Measurements from ENCODE around the gene NUP62. TPM values are rescaled to one million over a fixed set of nuclear protein-coding genes. Genes with fewer than 3 reads are reported as not detected.

Gene NUP62
- total RNA-seq, 3 donors from 2014 or later (not counting 1 experiment from before 2014, with no cell fraction given): 34.2 to 57.4 (median 40.9) TPM

DNA sequence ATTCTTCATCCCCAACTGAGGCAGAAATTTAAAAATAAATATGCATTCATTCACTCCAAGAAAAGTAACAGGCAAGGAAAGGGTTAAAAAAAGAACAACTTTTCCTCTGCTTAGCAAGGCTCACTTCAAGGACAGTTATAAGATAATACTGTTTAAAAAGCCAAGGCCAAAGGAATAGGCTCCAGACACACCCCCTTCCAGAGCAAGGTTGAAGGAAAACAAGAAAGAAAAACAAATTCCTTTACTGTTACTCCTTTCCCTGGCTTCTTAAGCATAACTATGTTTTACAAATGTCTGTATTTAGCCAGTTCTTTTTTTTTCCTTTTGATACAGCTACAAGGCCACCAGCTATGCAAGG lies 23.2 kb upstream of the NUP62 start:
- no peak overlapping the region for H3K27ac ChIP-seq (ENCODE audit: low read length)
- no peak for DNase-seq
- no peaks in the 10 kb centered on the region for H3K27me3 ChIP-seq (ENCODE audit: control insufficient read depth, insufficient read depth, low read length)
- no peaks in the 10 kb centered on the region for H3K36me3 ChIP-seq (ENCODE audit: control insufficient read depth, insufficient read depth, low read length)
- no peaks in the 10 kb centered on the region for H3K36me3 Mint-ChIP-seq
- H3K27ac Mint-ChIP-seq: no peak overlapping the region
- no peaks in the 10 kb centered on the region for H3K9me3 ChIP-seq (ENCODE audit: control insufficient read depth, insufficient read depth, low read length)
- intact Hi-C loops (cut with micrococcal nuclease): no loop called here
- peaks cover 9 to 12% of the 10 kb centered on the region in 2 donors for H3K4me1 Mint-ChIP-seq
- H3K27me3 Mint-ChIP-seq (ENCODE audit: low read depth in 2 of 2): peaks cover 29 to 32% of the 10 kb centered on the region in 2 donors
- H3K4me3 ChIP-seq (ENCODE audit: low read length): no peak overlapping the region
- no peaks in the 10 kb centered on the region for H3K9me3 Mint-ChIP-seq
- no peak for ATAC-seq
- no peak overlapping the region for H3K4me3 Mint-ChIP-seq
- TF ChIP-seq, protein P1, sequence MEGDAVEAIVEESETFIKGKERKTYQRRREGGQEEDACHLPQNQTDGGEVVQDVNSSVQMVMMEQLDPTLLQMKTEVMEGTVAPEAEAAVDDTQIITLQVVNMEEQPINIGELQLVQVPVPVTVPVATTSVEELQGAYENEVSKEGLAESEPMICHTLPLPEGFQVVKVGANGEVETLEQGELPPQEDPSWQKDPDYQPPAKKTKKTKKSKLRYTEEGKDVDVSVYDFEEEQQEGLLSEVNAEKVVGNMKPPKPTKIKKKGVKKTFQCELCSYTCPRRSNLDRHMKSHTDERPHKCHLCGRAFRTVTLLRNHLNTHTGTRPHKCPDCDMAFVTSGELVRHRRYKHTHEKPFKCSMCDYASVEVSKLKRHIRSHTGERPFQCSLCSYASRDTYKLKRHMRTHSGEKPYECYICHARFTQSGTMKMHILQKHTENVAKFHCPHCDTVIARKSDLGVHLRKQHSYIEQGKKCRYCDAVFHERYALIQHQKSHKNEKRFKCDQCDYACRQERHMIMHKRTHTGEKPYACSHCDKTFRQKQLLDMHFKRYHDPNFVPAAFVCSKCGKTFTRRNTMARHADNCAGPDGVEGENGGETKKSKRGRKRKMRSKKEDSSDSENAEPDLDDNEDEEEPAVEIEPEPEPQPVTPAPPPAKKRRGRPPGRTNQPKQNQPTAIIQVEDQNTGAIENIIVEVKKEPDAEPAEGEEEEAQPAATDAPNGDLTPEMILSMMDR (IDR thresholded peaks at IDR 0.05): no peak
- H3K4me1 ChIP-seq (ENCODE audit: control insufficient read depth, insufficient read depth, low read length): no peaks in the 10 kb centered on the region

DNA sequence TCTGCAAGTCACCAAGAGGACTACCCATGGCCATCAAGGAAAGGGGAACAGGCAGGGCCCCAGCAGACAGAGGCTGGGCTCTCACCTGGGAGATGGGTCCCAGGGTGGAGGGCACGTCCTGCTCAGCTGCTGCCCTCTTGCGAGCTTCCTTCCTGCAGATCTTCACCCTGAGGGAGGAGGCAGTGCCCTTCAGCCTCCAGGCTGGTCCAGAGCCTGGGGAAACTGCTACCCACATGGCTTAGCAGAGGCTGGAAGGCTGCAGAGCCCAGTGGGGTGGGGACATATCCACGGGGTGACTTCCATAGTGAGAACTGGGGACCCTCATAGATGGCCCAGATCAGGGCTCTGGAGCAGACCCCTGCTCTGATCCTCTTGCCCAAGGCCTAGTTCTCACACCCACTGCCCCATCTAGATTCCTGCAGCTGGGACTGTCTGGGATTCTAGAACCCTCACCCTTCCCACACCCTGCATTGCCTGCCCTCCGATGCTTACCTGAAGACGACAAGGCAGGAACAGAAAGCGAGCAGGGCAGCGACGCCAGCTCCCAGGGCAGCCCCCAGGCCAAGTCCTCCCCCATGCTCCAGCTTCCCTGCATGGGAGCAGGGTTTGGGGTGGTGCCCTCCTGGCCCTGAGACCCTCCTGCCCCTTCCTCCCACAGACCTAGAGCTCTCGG lies 22.6 kb upstream of the NUP62 start:
- H3K4me3 Mint-ChIP-seq: no peak overlapping the region
- H3K27ac Mint-ChIP-seq: no peak overlapping the region
- no peak for DNase-seq
- no peaks in the 10 kb centered on the region for H3K36me3 ChIP-seq (ENCODE audit: control insufficient read depth, insufficient read depth, low read length)
- H3K4me1 Mint-ChIP-seq: peaks cover 9 to 12% of the 10 kb centered on the region in 2 donors
- WGBS (ENCODE audit: insufficient coverage): 90% methylated on average over 9 of the region's 9 CpGs
- H3K27ac ChIP-seq (ENCODE audit: low read length): no peak overlapping the region
- H3K9me3 Mint-ChIP-seq: no peaks in the 10 kb centered on the region
- intact Hi-C loops (cut with micrococcal nuclease): no loop called here
- no peak for ATAC-seq
- no peaks in the 10 kb centered on the region for H3K9me3 ChIP-seq (ENCODE audit: control insufficient read depth, insufficient read depth, low read length)
- H3K36me3 Mint-ChIP-seq: no peaks in the 10 kb centered on the region
- H3K4me3 ChIP-seq (ENCODE audit: low read length): no peak overlapping the region
- H3K4me1 ChIP-seq (ENCODE audit: control insufficient read depth, insufficient read depth, low read length): no peaks in the 10 kb centered on the region
- peaks cover 29 to 32% of the 10 kb centered on the region in 2 donors for H3K27me3 Mint-ChIP-seq (ENCODE audit: low read depth in 2 of 2)
- TF ChIP-seq, protein P1 (IDR thresholded peaks at IDR 0.05): no peak
- H3K27me3 ChIP-seq (ENCODE audit: control insufficient read depth, insufficient read depth, low read length): no peaks in the 10 kb centered on the region

DNA sequence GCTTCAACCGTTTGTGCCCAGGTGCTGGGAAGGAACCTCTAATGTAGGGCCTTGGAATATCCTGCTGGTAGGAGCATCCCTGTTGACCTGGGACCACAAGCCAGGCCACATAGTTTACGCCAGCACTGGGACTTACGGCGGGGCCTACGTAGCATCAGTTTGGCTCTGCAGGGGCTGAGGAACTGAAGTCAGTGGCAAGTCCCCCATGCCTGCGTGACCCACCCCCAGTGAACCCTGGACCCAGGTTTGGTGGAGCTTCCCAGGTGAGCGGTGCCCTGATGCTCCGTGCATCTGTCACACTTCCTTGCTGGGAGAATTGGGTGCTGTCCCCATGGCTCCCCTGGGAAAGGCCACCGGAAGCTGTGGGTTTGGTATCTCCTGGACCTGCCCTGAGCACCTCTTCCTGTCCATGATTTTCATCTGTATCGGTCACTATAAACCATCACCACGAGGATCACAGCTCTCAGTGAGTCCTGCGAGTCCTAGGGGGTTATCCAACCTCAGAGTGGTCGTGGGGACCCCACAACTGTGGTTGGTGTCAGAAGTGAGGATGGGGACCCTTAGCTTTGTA lies 21.7 kb upstream of the NUP62 start:
- H3K4me1 ChIP-seq (ENCODE audit: control insufficient read depth, insufficient read depth, low read length): no peaks in the 10 kb centered on the region
- Mint-ChIP-seq H3K27me3 (ENCODE audit: low read depth in 2 of 2) (peaks cover 29 to 32% of the 10 kb centered on the region in 2 donors), H3K9me3 (no peaks in the 10 kb centered on the region), H3K4me3 (no peak overlapping the region), H3K27ac (no peak overlapping the region), H3K36me3 (no peaks in the 10 kb centered on the region), H3K4me1 (peaks cover 9 to 12% of the 10 kb centered on the region in 2 donors)
- H3K36me3 ChIP-seq (ENCODE audit: control insufficient read depth, insufficient read depth, low read length): no peaks in the 10 kb centered on the region
- intact Hi-C loops (cut with micrococcal nuclease): no loop called here
- H3K9me3 ChIP-seq (ENCODE audit: control insufficient read depth, insufficient read depth, low read length): no peaks in the 10 kb centered on the region
- DNase-seq (no peak), ATAC-seq (no peak)
- H3K27me3 ChIP-seq (ENCODE audit: control insufficient read depth, insufficient read depth, low read length): no peaks in the 10 kb centered on the region
- TF ChIP-seq, protein P1 (IDR thresholded peaks at IDR 0.05): no peak
- H3K4me3 ChIP-seq (ENCODE audit: low read length): no peak overlapping the region
- WGBS (ENCODE audit: insufficient coverage): 84% methylated on average over 13 of the region's 13 CpGs
- H3K27ac ChIP-seq (ENCODE audit: low read length): no peak overlapping the region

DNA sequence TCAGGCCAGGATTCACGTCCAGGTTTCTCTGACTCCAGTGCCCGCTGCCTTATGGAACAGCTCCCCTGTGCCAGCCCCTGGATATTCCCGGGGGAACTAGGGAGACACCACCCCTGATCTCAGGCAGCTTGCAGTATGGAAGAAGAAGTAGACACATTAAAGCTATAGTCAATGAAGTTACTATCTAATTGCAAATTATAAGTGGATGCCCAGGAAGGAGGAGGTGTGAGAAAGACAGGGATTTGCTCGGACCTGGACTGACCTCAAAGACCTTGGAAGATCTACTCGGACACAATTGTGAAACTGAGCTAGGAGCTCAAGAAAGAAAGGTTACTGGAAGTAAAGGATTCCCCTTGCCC lies 21.3 kb upstream of the NUP62 start:
- Histone ChIP-seq H3K9me3 (ENCODE audit: control insufficient read depth, insufficient read depth, low read length) (no peaks in the 10 kb centered on the region), H3K27ac (ENCODE audit: low read length) (no peak overlapping the region), H3K4me1 (ENCODE audit: control insufficient read depth, insufficient read depth, low read length) (no peaks in the 10 kb centered on the region), H3K4me3 (ENCODE audit: low read length) (no peak overlapping the region), H3K27me3 (ENCODE audit: control insufficient read depth, insufficient read depth, low read length) (no peaks in the 10 kb centered on the region), H3K36me3 (ENCODE audit: control insufficient read depth, insufficient read depth, low read length) (no peaks in the 10 kb centered on the region)
- ATAC-seq (no peak), DNase-seq (no peak)
- no peaks in the 10 kb centered on the region for H3K9me3 Mint-ChIP-seq
- TF ChIP-seq, protein P1 (IDR thresholded peaks at IDR 0.05): no peak
- no peak overlapping the region for H3K4me3 Mint-ChIP-seq
- H3K27ac Mint-ChIP-seq: no peak overlapping the region
- WGBS (ENCODE audit: insufficient coverage): 89% methylated on average over 5 of the region's 5 CpGs
- H3K4me1 Mint-ChIP-seq: peaks cover 9 to 12% of the 10 kb centered on the region in 2 donors
- peaks cover 29 to 32% of the 10 kb centered on the region in 2 donors for H3K27me3 Mint-ChIP-seq (ENCODE audit: low read depth in 2 of 2)
- intact Hi-C loops (cut with micrococcal nuclease): no loop called here
- no peaks in the 10 kb centered on the region for H3K36me3 Mint-ChIP-seq

Data from natural killer cell (primary cell).